Measurements from ENCODE around the gene FLAD1. TPM values are rescaled to one million over a fixed set of nuclear protein-coding genes. Genes with fewer than 3 reads are reported as not detected.

The FLAD1 gene
- total RNA-seq, 4 donors from 2014 or later = 17.4 to 33.6 (median 23.6) TPM

GRCh38 chr1:155029513-155030242 is 46.5 kb downstream of the FLAD1 start:
- no peaks in the 10 kb centered on the region for H3K4me1 ChIP-seq
- H3K27me3 ChIP-seq = no peaks in the 10 kb centered on the region
- no peaks in the 10 kb centered on the region for H3K9me3 ChIP-seq
- 76 to 80% methylated on average over 7 to 15 of the region's 16 CpGs for WGBS, 2 donors
- H3K4me3 ChIP-seq = no peak overlapping the region
- no peak for TF ChIP-seq CTCF (IDR thresholded peaks at IDR 0.05)
- TF ChIP-seq EP300 (IDR thresholded peaks at IDR 0.05) = no peak
- TF ChIP-seq POLR2A (IDR thresholded peaks at IDR 0.05) = no peak
- no peak overlapping the region for H3K27ac ChIP-seq
- DNase-seq (ENCODE audit: low spot score in 2 of 2) = no peak
- H3K36me3 ChIP-seq = no peaks in the 10 kb centered on the region

- Histone ChIP-seq H3K4me1 (no peaks in the 10 kb centered on the region), H3K36me3 (no peaks in the 10 kb centered on the region), H3K27ac (no peak overlapping the region), H3K27me3 (no peaks in the 10 kb centered on the region), H3K9me3 (no peaks in the 10 kb centered on the region), H3K4me3 (no peak overlapping the region)
- DNase-seq (ENCODE audit: low spot score in 2 of 2) = no peak
- WGBS, 2 donors = 81 to 85% methylated on average over 11 to 15 of the region's 15 CpGs
- TF ChIP-seq POLR2A (IDR thresholded peaks at IDR 0.05) (no peak), CTCF (IDR thresholded peaks at IDR 0.05) (no peak), EP300 (IDR thresholded peaks at IDR 0.05) (no peak)
Measured at GRCh38 chr1:155030243-155030795, 47.2 kb downstream of the FLAD1 start.

DNA sequence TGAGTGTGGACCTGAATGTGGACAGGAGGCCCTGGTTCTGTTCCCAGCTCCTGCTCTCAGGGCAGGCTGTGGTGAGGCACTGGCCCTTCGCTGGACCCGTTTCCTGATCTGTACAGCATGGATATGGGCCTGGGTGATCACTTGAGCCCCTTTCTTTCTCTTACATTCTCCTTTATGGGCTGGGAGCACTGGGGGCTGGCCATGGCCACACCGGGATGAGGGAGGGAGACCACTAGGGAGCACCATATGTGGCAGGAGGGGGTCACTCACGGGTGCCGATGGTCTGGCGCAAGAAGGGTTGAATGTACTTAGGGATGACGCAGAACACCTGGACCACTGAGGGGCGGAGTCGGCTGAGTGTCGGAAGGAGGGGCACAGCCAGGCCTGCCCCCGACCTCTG is 47.8 kb downstream of the FLAD1 start:
- no peaks in the 10 kb centered on the region for H3K9me3 ChIP-seq
- DNase-seq (ENCODE audit: low spot score in 2 of 2) = no peak
- no peaks in the 10 kb centered on the region for H3K36me3 ChIP-seq
- no peaks in the 10 kb centered on the region for H3K27me3 ChIP-seq
- H3K4me1 ChIP-seq = no peaks in the 10 kb centered on the region
- no peak overlapping the region for H3K27ac ChIP-seq
- TF ChIP-seq POLR2A (IDR thresholded peaks at IDR 0.05) (no peak), EP300 (IDR thresholded peaks at IDR 0.05) (no peak), CTCF (IDR thresholded peaks at IDR 0.05) (no peak)
- no peak overlapping the region for H3K4me3 ChIP-seq
- 87 to 88% methylated on average over 11 of the region's 11 CpGs for WGBS, 2 donors

- H3K9me3 ChIP-seq = no peaks in the 10 kb centered on the region
- no peaks in the 10 kb centered on the region for H3K27me3 ChIP-seq
- TF ChIP-seq EP300 (IDR thresholded peaks at IDR 0.05) (no peak), POLR2A (IDR thresholded peaks at IDR 0.05) (no peak), CTCF (IDR thresholded peaks at IDR 0.05) (no peak)
- no peak for DNase-seq (ENCODE audit: low spot score in 2 of 2)
- H3K36me3 ChIP-seq = no peaks in the 10 kb centered on the region
- 70 to 86% methylated on average over 8 to 12 of the region's 12 CpGs for WGBS, 2 donors
- H3K4me1 ChIP-seq = peaks cover 0 to 4% (median 0%) of the 10 kb centered on the region in 4 donors
- H3K4me3 ChIP-seq = no peak overlapping the region
- no peak overlapping the region for H3K27ac ChIP-seq
Measured at GRCh38 chr1:155032886-155033285, 49.7 kb downstream of the FLAD1 start.

GRCh38 chr1:155033524-155033923 is 50.4 kb downstream of the FLAD1 start, which contains the start of the genes DCST1 and DCST2:
Gene DCST1 (plus strand): TSS chr1:155033824. CDS start chr1:155034037, 213 bp downstream.
Gene DCST2 (minus strand): TSS chr1:155033781. CDS start chr1:155033701, 80 bp downstream.
- no peaks in the 10 kb centered on the region for H3K36me3 ChIP-seq
- TF ChIP-seq POLR2A (IDR thresholded peaks at IDR 0.05) (no peak), CTCF (IDR thresholded peaks at IDR 0.05) (no peak), EP300 (IDR thresholded peaks at IDR 0.05) (no peak)
- no peak for DNase-seq (ENCODE audit: low spot score in 2 of 2)
- no peak within 1 kb of the TSS for H3K27ac ChIP-seq
- 90 to 93% methylated on average over 6 to 9 of the region's 9 CpGs for WGBS, 2 donors
- no peaks in the 10 kb centered on the region for H3K27me3 ChIP-seq
- peaks cover 0 to 8% (median 0%) of the 10 kb centered on the region in 4 donors for H3K4me1 ChIP-seq
- no peaks in the 10 kb centered on the region for H3K9me3 ChIP-seq
- no peak within 1 kb of the TSS for H3K4me3 ChIP-seq

Measured in tibial nerve (tissue), 4 donors.